Measurements from ENCODE around the gene UCHL3. TPM values are rescaled to one million over a fixed set of nuclear protein-coding genes. Genes with fewer than 3 reads are reported as not detected.

UCHL3 gene
- polyA plus RNA-seq, 3 donors: 21.1 to 28.5 (median 24.4) TPM

DNA sequence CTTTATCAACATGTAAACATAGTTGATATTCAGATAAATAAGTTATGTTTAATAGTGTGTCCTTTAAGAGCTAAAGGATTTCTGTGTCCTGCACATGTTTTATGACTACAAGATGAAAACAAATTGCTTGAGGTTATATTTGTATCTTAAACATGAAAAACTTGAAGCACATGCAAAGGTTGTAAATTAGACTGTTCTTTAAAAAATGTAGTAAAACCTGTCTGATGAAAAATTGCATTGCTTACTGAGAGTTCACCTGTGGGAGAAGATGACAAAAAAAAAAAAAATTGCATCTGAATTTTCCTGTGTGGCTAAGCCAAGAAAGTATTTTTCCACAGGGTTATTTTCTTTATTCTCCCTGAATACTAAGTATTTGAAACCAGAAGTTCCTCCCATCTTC is 60.9 kb downstream of the UCHL3 start:
- H3K27ac ChIP-seq (ENCODE audit: low read depth, low read length): no peak overlapping the region

DNA sequence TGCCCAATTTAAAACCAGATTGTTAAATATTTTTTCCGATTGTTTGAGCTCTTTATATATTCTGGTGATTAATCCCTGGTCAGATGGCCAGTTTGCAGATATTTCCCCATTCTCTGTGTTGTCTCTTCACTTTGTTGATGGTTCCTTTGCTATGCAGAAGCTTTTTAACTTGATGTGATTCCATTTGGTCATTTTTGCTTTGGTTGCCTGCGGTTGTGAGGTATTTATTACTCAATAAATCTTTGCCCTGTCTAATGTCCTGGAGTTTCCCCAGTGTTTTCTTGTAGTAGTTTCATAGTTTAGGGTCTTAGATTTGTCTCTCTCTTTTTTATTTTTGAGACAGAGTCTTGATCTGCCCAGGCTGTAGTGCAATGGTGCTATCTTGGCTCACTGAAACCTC is 62.8 kb downstream of the UCHL3 start:
- H3K27ac ChIP-seq (ENCODE audit: low read depth, low read length): no peak overlapping the region
- WGBS, 3 donors: 82 to 87% (median 84%) methylated on average over 2 of the region's 2 CpGs

DNA sequence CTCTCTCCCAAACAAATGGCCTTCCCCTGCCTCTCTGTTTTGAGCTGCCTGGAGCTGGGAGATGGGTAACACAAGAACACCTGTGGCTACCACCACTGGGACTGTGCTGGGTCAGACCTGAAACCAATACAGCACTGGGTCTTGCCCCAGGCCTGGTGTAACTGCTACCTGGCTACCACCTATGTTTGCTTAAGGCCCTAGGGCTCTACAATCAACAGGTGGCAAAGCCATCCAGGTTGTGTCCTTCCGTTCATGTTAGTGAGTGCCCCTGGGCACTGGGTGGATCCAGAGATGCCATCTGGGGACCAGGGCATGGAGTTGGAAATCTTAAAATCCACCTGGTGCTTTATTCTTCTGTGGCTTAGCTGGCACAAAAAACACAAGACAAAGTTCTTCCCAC is 67.6 kb downstream of the UCHL3 start:
- 94 to 100% (median 100%) methylated on average over 1 of the region's 1 CpG for WGBS, 3 donors
- H3K27ac ChIP-seq (ENCODE audit: low read depth, low read length): no peak overlapping the region

GRCh38 chr13:75618308-75618707 is 68.7 kb downstream of the UCHL3 start:
- 0 to 40% (median 0%) methylated on average over 1 of the region's 1 CpG for WGBS, 3 donors
- H3K27ac ChIP-seq (ENCODE audit: low read depth, low read length): no peak overlapping the region

DNA sequence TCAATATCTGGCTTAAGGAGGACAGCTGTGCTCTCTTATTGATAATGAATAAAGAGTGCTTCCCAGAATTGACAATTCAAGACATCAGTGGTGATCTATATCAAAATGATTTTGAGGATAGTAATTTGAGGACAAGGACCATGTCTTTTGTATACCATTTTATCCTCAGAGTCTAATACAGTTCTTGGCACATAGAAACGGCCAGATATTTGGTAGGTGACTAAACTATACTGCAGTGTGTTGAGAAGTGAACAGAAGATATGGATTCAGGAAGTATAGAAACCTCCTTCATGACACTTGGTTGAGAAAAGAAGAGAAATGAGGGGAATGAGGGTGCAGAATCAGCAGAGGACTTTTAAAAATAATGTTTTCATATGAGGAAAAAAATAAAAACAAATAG is 70.4 kb downstream of the UCHL3 start:
- WGBS, 3 donors: 62 to 74% (median 68%) methylated on average over 1 of the region's 1 CpG
- no peak overlapping the region for H3K27ac ChIP-seq (ENCODE audit: low read depth, low read length)

GRCh38 chr13:75621147-75621546 is 71.6 kb downstream of the UCHL3 start:
- 65 to 70% (median 65%) methylated on average over 2 of the region's 2 CpGs for WGBS, 3 donors
- no peak overlapping the region for H3K27ac ChIP-seq (ENCODE audit: low read depth, low read length)

- H3K27ac ChIP-seq (ENCODE audit: low read depth, low read length): no peak overlapping the region
- WGBS, 3 donors: 83 to 87% (median 87%) methylated on average over 4 of the region's 4 CpGs
Measured at GRCh38 chr13:75628801-75629200, 79.2 kb downstream of the UCHL3 start.

GRCh38 chr13:75633285-75633684 is 83.7 kb downstream of the UCHL3 start:
- no peak overlapping the region for H3K27ac ChIP-seq (ENCODE audit: low read depth, low read length)

DNA sequence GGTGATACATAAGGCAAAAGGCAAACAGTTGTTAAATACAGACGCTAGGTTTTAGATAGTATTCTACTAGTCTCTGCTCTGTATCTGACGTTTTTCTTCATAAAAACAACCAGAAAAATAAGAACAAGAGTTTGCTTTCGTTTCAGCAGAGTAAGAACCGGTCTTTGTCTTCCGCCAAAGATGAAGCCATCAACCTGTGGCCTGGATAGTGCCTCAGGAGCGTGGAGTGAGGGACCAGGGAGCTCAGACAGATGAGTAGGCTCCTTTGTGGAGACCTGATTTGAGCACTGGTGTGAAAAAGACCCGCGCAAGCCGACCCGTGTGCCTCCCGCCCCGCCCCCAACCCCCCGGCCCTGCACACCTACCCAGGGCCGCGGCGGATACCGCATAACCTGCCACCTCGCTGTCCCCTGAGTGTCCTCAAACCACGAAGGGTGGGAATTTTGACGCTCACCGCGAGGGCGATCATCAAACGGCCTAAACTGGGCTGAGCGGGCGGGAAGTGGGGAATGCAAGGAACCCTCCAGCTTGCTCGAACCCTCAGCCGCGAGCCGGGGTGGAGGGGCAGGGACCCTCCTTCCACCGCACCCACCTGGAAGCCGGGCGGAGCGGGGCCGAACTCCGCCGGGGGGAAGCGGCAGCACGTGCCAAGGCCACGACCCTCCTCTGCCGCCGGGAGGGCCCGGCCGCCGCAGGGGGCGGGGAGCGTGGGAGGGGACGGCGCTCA is 85.7 kb downstream of the UCHL3 start:
- no peak overlapping the region for H3K27ac ChIP-seq (ENCODE audit: low read depth, low read length)
- WGBS, 3 donors: 28 to 31% (median 29%) methylated on average over 41 to 49 of the region's 49 CpGs

More at GRCh38 chr13:75633285-75633684, 83.7 kb downstream of the UCHL3 start:
- 29 to 48% (median 39%) methylated on average over 2 of the region's 2 CpGs for WGBS, 3 donors

- 0% methylated on average over 21 to 76 of the region's 76 CpGs for WGBS, 3 donors
- no peak within 1 kb of the TSS for H3K27ac ChIP-seq (ENCODE audit: low read depth, low read length)
Measured at GRCh38 chr13:75635828-75636435, 86.3 kb downstream of the UCHL3 start, which contains the start of gene LMO7. Gene LMO7, plus strand, starts transcription at chr13:75636330. Its CDS starts 328 bp downstream, at chr13:75636658.

DNA sequence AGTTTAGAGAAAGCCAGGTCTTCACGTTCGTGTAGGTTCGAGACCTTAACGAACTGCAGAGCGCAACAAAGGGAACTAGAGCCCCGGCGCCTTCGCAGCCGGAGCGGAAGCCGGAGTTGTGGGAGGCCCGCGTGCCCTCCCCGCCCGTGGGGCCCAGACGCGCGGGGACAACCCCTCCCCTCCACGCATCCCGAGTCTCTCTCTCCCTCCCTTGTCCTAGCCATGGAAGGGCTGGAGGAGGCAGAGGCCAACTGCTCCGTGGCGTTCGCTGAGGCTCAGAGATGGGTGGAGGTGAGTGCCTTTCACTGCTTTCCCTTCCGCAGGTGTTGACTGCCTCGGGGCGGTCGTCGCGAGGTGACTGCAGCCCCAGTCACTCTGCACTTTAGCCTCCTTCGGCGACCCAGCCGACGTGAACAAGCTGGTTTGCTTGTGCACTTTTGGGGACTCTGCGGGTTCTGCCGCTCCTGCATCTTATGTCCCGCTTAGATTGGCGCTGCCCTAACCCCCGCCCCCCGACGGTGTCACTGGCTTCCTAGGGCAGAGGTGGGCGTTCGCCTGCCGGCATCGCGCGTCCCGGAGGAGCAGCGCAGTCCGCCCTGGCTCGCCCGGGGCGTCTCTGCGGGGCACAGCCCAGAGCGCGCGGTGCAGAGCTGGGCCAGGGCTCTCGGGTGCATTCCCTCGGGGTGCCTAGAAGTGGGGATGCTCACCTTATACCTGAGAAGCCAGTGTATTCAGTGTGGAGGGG is 87.0 kb downstream of the UCHL3 start:
- WGBS, 3 donors: 0 to 4% (median 2%) methylated on average over 48 to 58 of the region's 58 CpGs
- no peak overlapping the region for H3K27ac ChIP-seq (ENCODE audit: low read depth, low read length)

DNA sequence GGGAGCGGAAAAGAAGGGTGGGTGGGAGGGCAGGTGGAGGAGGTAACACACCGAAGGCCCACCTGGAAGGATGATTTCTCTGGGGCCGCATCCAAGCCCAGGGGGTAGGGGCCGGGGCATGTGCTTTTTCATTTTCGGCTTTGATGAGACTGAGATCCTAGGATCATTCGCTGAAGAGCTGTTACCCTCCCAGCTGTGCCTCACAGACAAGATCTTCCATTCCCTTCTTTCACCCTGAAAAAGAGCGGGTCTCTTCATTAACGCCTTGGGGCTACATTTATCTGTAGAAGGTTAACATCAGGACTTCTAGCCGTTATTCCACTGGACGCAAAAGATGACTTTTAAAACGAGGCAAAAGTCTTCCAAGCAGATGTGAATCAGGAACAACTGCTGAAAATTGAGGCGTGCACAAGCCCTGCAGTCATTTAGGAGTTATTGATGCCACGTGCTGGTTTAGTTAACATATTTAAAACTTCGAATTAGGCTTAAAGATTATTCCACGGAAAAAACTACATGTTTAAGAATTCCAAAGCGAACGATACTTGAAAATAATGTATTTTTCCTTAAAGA is 87.7 kb downstream of the UCHL3 start:
- 17 to 47% (median 21%) methylated on average over 17 of the region's 17 CpGs for WGBS, 3 donors
- H3K27ac ChIP-seq (ENCODE audit: low read depth, low read length): no peak overlapping the region

DNA sequence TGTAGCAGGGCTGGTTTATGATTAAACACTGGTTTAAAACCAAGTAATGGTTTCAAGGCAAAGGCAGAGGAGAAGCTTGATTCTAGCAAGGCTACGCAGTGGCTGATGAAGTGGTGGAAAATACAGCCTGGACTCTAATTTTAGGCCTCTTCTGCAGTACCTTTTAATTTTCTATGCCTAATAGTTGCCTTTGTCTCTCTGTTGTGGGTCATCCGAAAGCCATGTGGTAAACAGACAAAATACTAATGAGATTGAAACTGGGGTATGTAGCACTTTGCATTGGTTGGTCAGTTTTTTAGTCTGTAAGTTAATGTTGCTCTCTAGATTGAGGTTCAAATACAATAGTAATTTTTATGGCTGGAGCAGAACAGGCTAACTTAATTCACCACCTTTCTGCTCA is 89.9 kb downstream of the UCHL3 start:
- WGBS, 3 donors: 92 to 100% (median 96%) methylated on average over 2 of the region's 2 CpGs
- no peak overlapping the region for H3K27ac ChIP-seq (ENCODE audit: low read depth, low read length)

- H3K27ac ChIP-seq (ENCODE audit: low read depth, low read length): no peak overlapping the region
- 94 to 97% (median 95%) methylated on average over 6 of the region's 6 CpGs for WGBS, 3 donors
Measured at GRCh38 chr13:75641026-75641425, 91.4 kb downstream of the UCHL3 start.

GRCh38 chr13:75643182-75643581 is 93.6 kb downstream of the UCHL3 start:
- H3K27ac ChIP-seq (ENCODE audit: low read depth, low read length): no peak overlapping the region
- WGBS, 3 donors: 61 to 91% (median 90%) methylated on average over 1 of the region's 1 CpG

GRCh38 chr13:75643693-75644092 is 94.1 kb downstream of the UCHL3 start:
- no peak overlapping the region for H3K27ac ChIP-seq (ENCODE audit: low read depth, low read length)

- H3K27ac ChIP-seq (ENCODE audit: low read depth, low read length): no peak overlapping the region
- 94 to 95% (median 95%) methylated on average over 3 of the region's 3 CpGs for WGBS, 3 donors
Measured at GRCh38 chr13:75645141-75645540, 95.5 kb downstream of the UCHL3 start.

GRCh38 chr13:75647126-75647784 is 97.7 kb downstream of the UCHL3 start:
- H3K27ac ChIP-seq (ENCODE audit: low read depth, low read length): no peak overlapping the region
- 90 to 96% (median 93%) methylated on average over 1 of the region's 1 CpG for WGBS, 3 donors

GRCh38 chr13:75648446-75648845 is 98.9 kb downstream of the UCHL3 start:
- 96 to 98% (median 96%) methylated on average over 2 of the region's 2 CpGs for WGBS, 3 donors
- H3K27ac ChIP-seq (ENCODE audit: low read depth, low read length): no peak overlapping the region

All from adipose tissue (tissue), 3 donors.